SK-MEL-5 (cell line): ENCODE data around the gene TTF1. TPM values are rescaled to one million over a fixed set of nuclear protein-coding genes. Genes with fewer than 3 reads are reported as not detected.

ENCODE experiments used
- DNase-seq: peaks from one replicate; pipeline ENCODE4 v3.0.0-alpha.2; 2016; ENCODE audit warnings: low read depth, low spot score
- in situ Hi-C: cut with HindIII; loops from 2 replicates; pipeline ENCODE4 v1.10.0; 2016; ENCODE audit warnings: low sequenced_read_pairs, high pct_unique_total_duplicates, low pct_unique_long_range_greater_than_20kb
- total RNA-seq: library from RNA; depleted of rRNA; stranded (reverse); fragments of >200 nt; shearing (Covaris generic); gene quantifications from 2 replicates; pipeline ENCODE4 v1.2.3, GENCODE V29; 2014

TTF1 gene
- total RNA-seq, 1 experiment from 2014 or later = 13.9 TPM

GRCh38 chr9:132422574-132422973 lies 15.9 kb upstream of the TTF1 start:
- in situ Hi-C loops = no loop called here
- no peak for DNase-seq

GRCh38 chr9:132418726-132419363 lies 12.2 kb upstream of the TTF1 start:
- in situ Hi-C loops = no loop called here
- no peak for DNase-seq

GRCh38 chr9:132415181-132415580 lies 8.5 kb upstream of the TTF1 start:
- DNase-seq = no peak
- in situ Hi-C loops = no loop called here

GRCh38 chr9:132414731-132415130 lies 8.1 kb upstream of the TTF1 start:
- in situ Hi-C loops = no loop called here
- DNase-seq = no peak

DNA sequence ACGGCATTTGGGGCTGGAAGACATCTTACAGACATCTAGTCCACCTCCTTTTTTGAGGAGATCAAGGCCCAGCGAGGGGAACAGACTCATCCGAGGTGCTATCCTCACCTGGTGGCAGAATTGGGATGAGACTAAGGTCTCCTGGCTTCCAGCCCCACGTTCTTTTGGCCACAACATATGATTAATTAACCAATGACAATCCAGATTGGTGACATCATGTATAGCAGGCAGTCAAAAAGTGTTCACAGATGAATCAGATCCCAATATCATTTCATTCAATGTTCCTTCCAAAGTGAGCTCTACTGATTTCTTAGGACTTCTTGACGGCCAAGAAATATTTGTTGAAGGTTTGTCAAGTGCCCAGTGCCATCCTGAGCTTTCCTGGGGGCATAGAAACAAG lies 7.3 kb upstream of the TTF1 start:
- in situ Hi-C loops = no loop called here

GRCh38 chr9:132412089-132412488 lies 5.4 kb upstream of the TTF1 start:
- DNase-seq = peak; percentile 57
- in situ Hi-C loops = no loop called here

More for the DNA sequence above, 7.3 kb upstream of the TTF1 start:
- no peak for DNase-seq

DNA sequence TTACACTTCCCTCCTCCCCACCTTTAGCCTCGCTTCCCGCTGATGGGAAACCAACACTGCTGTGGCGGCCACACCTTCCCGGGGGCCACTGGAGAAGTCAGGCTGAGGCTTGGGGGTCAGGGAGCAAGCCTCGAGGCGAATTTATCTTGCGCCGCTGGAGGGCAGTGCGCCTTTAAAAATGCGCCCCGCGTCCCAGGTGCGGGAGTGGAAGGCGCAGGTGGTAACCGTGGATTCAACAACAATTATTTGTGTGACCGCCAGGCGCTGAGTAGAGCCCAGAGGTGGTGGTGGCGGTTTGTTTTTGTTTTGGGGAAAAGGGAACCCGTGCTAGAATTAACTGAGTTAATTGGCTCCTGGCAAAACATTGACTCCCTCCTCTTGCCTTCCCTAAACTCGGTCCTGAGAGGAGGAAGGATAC lies 4.5 kb upstream of the TTF1 start:
- DNase-seq = no peak
- in situ Hi-C loops = no loop called here

GRCh38 chr9:132410642-132411041 lies 4.0 kb upstream of the TTF1 start:
- in situ Hi-C loops = no loop called here
- no peak for DNase-seq

GRCh38 chr9:132409828-132410528 lies 3.3 kb upstream of the TTF1 start, which contains the start of gene CFAP77:
CFAP77 (plus strand) TSS chr9:132410211; CDS start chr9:132410272, 61 bp downstream.
- in situ Hi-C loops = no loop called here
- peak; percentile 38 for DNase-seq

GRCh38 chr9:132408521-132408920 lies 1.9 kb upstream of the TTF1 start:
- in situ Hi-C loops = no loop called here
- no peak for DNase-seq

DNA sequence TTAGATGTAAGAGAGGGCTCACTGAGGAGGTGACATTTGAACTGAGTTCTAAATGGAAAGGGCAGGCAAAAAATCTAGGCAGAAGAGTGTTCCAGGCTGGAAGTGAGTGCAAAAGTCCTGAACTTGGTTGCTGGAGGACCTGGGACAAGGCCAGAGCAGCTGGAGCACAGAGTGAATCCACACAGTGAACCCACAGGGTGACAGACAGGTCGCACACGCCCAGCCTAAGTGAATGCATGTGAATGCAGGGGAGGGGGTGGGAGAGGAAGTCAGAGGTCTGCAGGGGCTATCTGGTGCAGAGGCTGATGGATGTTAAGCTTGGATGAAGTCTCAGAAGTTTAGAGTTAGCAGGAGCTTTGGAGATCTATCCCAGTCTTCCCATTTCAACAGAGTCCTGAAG lies 556 bp upstream of the TTF1 start:
- in situ Hi-C loops = no loop called here
- DNase-seq = no peak

GRCh38 chr9:132404228-132404881 lies 2.3 kb downstream of the TTF1 start:
- DNase-seq = no peak
- in situ Hi-C loops = no loop called here

DNA sequence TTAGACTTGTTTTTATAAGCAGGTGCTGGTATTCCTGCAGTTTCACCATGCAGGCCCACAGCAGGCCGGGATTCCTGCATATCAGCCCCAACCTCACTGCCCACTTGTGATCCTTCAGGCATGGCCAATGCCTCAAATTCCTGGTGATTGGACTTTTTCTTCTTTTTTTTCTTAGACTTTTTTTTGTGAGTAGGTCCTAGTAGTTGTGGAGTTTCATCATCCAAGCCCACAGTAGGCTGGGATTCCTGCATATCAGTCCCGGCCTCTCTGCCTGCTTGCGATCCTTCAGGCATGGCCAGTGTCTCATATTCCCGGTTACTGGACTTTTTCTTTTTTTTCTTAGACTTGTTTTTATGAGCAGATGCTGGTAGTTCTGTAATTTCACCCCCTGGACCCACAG lies 4.8 kb downstream of the TTF1 start:
- DNase-seq = no peak
- in situ Hi-C loops = no loop called here

GRCh38 chr9:132395560-132395959 lies 11.1 kb downstream of the TTF1 start:
- no peak for DNase-seq
- in situ Hi-C loops = no loop called here

DNA sequence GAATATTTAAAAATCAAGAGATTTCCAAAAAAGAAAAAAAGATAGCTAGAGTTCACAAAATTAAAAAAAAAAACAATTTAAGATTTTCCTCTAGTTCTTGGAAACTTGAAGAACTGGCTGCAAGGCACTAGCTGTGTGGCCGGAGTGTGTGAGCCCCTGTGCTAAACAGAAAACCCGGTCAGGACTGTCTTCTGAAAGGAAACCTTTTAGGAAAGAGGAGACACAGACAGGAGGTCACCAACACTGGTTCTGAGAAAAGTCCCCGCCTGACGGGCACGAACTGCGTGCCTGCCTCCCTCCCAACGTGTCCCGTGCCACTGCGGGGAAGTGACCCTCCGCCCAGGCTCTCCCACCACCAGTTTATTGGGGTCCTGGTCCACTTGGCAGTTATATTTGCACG lies 15.2 kb downstream of the TTF1 start:
- no peak for DNase-seq
- in situ Hi-C loops = no loop called here

- DNase-seq = no peak
- in situ Hi-C loops = no loop called here
Measured at GRCh38 chr9:132390966-132391365, 15.7 kb downstream of the TTF1 start.

- in situ Hi-C loops = no loop called here
Measured at GRCh38 chr9:132387133-132387532, 19.5 kb downstream of the TTF1 start.

GRCh38 chr9:132384376-132384775 lies 22.3 kb downstream of the TTF1 start:
- DNase-seq = no peak
- in situ Hi-C loops = no loop called here

More at GRCh38 chr9:132387133-132387532, 19.5 kb downstream of the TTF1 start:
- DNase-seq = no peak

GRCh38 chr9:132383462-132383883 lies 23.2 kb downstream of the TTF1 start:
- no peak for DNase-seq
- in situ Hi-C loops = no loop called here
